Keratinocyte (primary cell): ENCODE data around the gene EEF1A2. TPM values are rescaled to one million over a fixed set of nuclear protein-coding genes. Genes with fewer than 3 reads are reported as not detected.

Source experiments
- DNase-seq: peaks from one replicate; pipeline ENCODE4 v3.0.0-alpha.2; 2011; ENCODE audit warnings: low read depth, missing footprints, low spot score
- FAIRE-seq: peaks from 2 replicates; lab custom pipeline; 2011; peaks lifted over from hg19 to GRCh38; lab: Jason Lieb, UNC
- H2AFZ ChIP-seq: 2 replicates; pipeline ENCODE4 v1.6.0; 2012; ENCODE audit warnings: low read length, control low read depth, inconsistent platforms; ENCODE audit not compliant: control insufficient read depth
- H3K27ac ChIP-seq: 2 replicates; pipeline ENCODE4 v1.5.1; 2011; ENCODE audit warnings: low read length; ENCODE audit not compliant: control insufficient read depth, insufficient read depth
- H3K27me3 ChIP-seq: 3 replicates; pipeline ENCODE4 v1.6.0; 2011; ENCODE audit warnings: low read length; ENCODE audit not compliant: control insufficient read depth, insufficient read depth; ENCODE audit errors: extremely low read depth
- H3K36me3 ChIP-seq, 2 experiments: 2 replicates in 1 of 2; 3 replicates in 1 of 2; pipeline ENCODE4 v1.5.1; 2011; ENCODE audit warnings: low read length in 2 of 2, mild to moderate bottlenecking in 1 of 2; ENCODE audit not compliant: control insufficient read depth in 2 of 2, insufficient read depth in 2 of 2; ENCODE audit errors: extremely low read depth in 1 of 2
- H3K4me1 ChIP-seq: 3 replicates; pipeline ENCODE4 v1.5.1; 2011; ENCODE audit warnings: low read length; ENCODE audit not compliant: control insufficient read depth, insufficient read depth; ENCODE audit errors: extremely low read depth
- H3K4me2 ChIP-seq: 3 replicates; pipeline ENCODE4 v1.6.0; 2011; ENCODE audit warnings: low read depth, low read length; ENCODE audit not compliant: control insufficient read depth, insufficient read depth; ENCODE audit errors: extremely low read depth
- H3K4me3 ChIP-seq, 3 experiments: fragments of 200-600 bp in 1 of 3; sonication (generic) in 1 of 3; 2 replicates in 2 of 3; 3 replicates in 1 of 3; pipeline ENCODE4 v1.5.1; 2011 to 2016; ENCODE audit warnings: low read length in 3 of 3, mild to moderate bottlenecking in 3 of 3, control low read depth in 2 of 3, inconsistent platforms in 1 of 3, low read depth in 1 of 3, mixed read lengths in 1 of 3, mixed run types in 1 of 3, moderate library complexity in 1 of 3; ENCODE audit not compliant: control insufficient read depth in 2 of 3, insufficient read depth in 2 of 3; ENCODE audit errors: extremely low read depth in 1 of 3
- H3K79me2 ChIP-seq: 2 replicates; pipeline ENCODE4 v1.6.0; 2012; ENCODE audit warnings: low read length; ENCODE audit not compliant: control insufficient read depth, insufficient read depth
- H3K9ac ChIP-seq: 3 replicates; pipeline ENCODE4 v1.6.0; 2011; ENCODE audit warnings: low read length; ENCODE audit not compliant: control insufficient read depth, insufficient read depth; ENCODE audit errors: extremely low read depth
- H3K9me1 ChIP-seq: 3 replicates; pipeline ENCODE4 v1.6.0; 2011; ENCODE audit warnings: low read length; ENCODE audit not compliant: control insufficient read depth, insufficient read depth; ENCODE audit errors: extremely low read depth
- H3K9me3 ChIP-seq: 2 replicates; pipeline ENCODE4 v1.5.1; 2012; ENCODE audit warnings: low read depth, low read length; ENCODE audit not compliant: control insufficient read depth
- H4K20me1 ChIP-seq: 3 replicates; pipeline ENCODE4 v1.6.0; 2011; ENCODE audit warnings: low read length; ENCODE audit not compliant: control insufficient read depth, insufficient read depth; ENCODE audit errors: extremely low read depth
- EZH2 ChIP-seq: IDR thresholded peaks from one replicate; pipeline ENCODE4 v1.6.1; 2012; ENCODE audit warnings: inconsistent platforms, mild to moderate bottlenecking, low read length, moderate library complexity
- dilution Hi-C: fragments of 300-500 bp; cut with MboI; formaldehyde crosslinking; loops from one replicate; pipeline ENCODE4 v1.7.0; 2020; ENCODE audit warnings: low sequenced_read_pairs; ENCODE audit not compliant: extremely low pct_ligation_motif_present
- polyA plus RNA-seq, 5 experiments: library from polyadenylated mRNA; depleted of rRNA in 3 of 5; stranded (reverse) in 3 of 5; stranded (forward) in 1 of 5; unstranded in 1 of 5; fragments of >200 nt; gene quantifications; 1 replicate in 1 of 5; 2 replicates in 3 of 5; 3 replicates in 1 of 5; pipeline versions ENCODE4 v1.2.1 to v1.2.3, GENCODE V29; 2011 to 2012; ENCODE audit warnings: missing spikeins in 2 of 5, low read depth in 1 of 5, low replicate concordance in 1 of 5
- TF ChIP-seq, protein P1 (sequence below), 3 experiments: IDR thresholded peaks in 1 of 3; conservative IDR thresholded peaks in 1 of 3; optimal IDR thresholded peaks in 1 of 3; 2 replicates in 2 of 3; 3 replicates in 1 of 3; pipeline versions ENCODE3 to v1.5.1; 2011; ENCODE audit warnings: low read length in 3 of 3, mild to moderate bottlenecking in 3 of 3, moderate library complexity in 2 of 3, control low read depth in 1 of 3, inconsistent platforms in 1 of 3; ENCODE audit not compliant: insufficient read depth in 2 of 3; ENCODE audit errors: extremely low read depth in 1 of 3

The EEF1A2 gene
- polyA plus RNA-seq, 1 donor (not counting 4 experiments of a cell fraction or from before 2014, with no cell fraction given), result 0.12 TPM

DNA sequence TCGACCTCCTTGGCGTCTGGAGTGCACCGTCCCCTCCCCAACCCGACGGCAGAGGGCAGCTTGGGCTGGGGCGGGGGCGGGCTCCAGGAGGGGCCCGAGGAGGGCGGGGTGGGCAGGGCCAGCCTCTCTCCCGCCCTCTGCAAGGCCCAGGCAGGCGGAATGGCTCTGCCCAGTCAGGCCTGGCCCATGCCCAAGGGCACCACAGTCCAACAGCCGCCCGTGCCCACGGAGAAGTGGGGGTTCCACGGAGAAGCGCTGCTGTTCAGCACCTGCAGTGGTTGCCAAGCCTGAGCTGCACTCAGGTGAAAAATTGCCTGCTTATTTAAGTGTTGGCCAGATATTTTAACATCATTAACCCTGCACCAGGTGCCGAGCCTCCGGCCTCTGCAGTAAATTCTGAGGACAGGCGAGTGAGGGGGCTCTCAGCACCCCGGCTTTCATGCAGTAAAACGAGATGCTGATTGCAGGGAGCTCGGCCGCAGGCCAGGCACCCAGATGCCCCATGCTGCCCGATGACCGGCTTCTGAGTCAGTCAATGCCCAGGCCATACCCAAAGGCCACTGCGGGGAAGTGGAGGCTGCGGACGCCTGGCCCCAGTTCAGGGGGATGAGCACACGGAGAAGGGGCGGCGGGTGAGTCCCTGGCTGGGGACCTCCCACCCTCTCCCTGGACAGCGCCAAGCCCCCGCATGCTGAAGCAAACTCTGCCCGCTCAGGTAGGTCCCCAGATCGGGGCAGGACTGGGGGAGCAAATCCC is 49.0 kb upstream of the EEF1A2 start, which contains the start of gene SRMS:
Gene SRMS, minus strand, starts transcription at position 25 of the 756 bp plus-strand sequence. CDS start 286 bp downstream, outside the sequence.
- DNase-seq (no peak), FAIRE-seq (no peak)
- H3K36me3 ChIP-seq, result no peaks in the 10 kb centered on the region
- H2AFZ ChIP-seq, result no peak within 1 kb of the TSS
- no peak within 1 kb of the TSS for H3K27ac ChIP-seq
- H3K4me3 ChIP-seq, result peak within 1 kb of the TSS in 1 of 3 experiments; percentile 3
- H3K9ac ChIP-seq, result no peak within 1 kb of the TSS
- H3K4me1 ChIP-seq, result peaks cover 37% of the 10 kb centered on the region
- no peak within 1 kb of the TSS for H3K4me2 ChIP-seq
- no peaks in the 10 kb centered on the region for H3K79me2 ChIP-seq
- peaks cover 3% of the 10 kb centered on the region for H3K27me3 ChIP-seq
- no peaks in the 10 kb centered on the region for H3K9me3 ChIP-seq
- H4K20me1 ChIP-seq, result no peaks in the 10 kb centered on the region
- no peak for TF ChIP-seq EZH2
- TF ChIP-seq, protein P1, sequence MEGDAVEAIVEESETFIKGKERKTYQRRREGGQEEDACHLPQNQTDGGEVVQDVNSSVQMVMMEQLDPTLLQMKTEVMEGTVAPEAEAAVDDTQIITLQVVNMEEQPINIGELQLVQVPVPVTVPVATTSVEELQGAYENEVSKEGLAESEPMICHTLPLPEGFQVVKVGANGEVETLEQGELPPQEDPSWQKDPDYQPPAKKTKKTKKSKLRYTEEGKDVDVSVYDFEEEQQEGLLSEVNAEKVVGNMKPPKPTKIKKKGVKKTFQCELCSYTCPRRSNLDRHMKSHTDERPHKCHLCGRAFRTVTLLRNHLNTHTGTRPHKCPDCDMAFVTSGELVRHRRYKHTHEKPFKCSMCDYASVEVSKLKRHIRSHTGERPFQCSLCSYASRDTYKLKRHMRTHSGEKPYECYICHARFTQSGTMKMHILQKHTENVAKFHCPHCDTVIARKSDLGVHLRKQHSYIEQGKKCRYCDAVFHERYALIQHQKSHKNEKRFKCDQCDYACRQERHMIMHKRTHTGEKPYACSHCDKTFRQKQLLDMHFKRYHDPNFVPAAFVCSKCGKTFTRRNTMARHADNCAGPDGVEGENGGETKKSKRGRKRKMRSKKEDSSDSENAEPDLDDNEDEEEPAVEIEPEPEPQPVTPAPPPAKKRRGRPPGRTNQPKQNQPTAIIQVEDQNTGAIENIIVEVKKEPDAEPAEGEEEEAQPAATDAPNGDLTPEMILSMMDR (optimal IDR thresholded peaks at IDR 0.05 in 1 of 3, IDR thresholded peaks at IDR 0.05 in 1 of 3, conservative IDR thresholded peaks at IDR 0.05 in 1 of 3; ENCODE audit: extremely low read depth in 1 of 3, insufficient read depth in 2 of 3, low read length in 3 of 3), result no peak
- H3K9me1 ChIP-seq, result no peaks in the 10 kb centered on the region
- dilution Hi-C loops, result no loop called here

DNA sequence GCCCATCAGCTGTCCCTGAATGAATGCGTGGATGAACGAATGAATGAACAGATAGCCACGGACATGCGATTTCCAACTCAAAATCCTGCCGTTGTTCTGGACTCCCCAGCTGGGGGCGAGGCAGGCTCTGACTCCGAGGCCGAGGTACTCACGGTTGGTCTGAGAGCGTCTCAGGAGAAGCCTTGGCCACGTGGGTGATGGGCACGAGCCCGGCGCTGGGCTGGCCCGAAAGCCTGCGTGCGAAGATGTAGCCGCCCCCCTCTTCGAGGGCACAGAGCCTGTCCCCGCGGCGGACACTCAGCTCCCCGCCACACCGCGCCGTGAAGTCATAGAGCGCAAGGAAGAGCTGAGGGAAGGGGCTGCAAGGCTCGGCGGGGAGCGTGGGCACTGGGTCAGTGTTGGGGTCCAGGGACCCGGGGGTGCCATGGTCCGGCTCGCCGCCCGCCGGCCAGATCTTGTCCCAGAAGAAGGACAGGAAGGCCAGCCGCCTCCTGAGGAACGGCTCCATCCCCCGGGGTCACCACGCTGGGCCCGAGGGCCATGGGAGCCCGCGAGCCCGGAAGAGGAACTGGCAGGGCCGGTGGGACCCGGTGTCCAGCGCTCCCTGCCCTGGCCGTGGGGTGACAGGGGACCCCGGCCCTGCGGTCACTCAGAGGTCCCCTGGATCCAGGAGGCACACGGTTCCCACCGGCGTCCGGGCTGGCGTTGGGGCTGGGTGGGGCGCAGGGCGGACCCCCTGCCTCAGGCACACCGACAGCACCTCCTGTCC is 48.3 kb upstream of the EEF1A2 start:
- no peaks in the 10 kb centered on the region for H3K36me3 ChIP-seq
- no peak for DNase-seq
- no peak overlapping the region for H3K9ac ChIP-seq
- TF ChIP-seq, protein P1 (optimal IDR thresholded peaks at IDR 0.05 in 1 of 3, IDR thresholded peaks at IDR 0.05 in 1 of 3, conservative IDR thresholded peaks at IDR 0.05 in 1 of 3; ENCODE audit: extremely low read depth in 1 of 3, insufficient read depth in 2 of 3, low read length in 3 of 3), result no peak
- TF ChIP-seq EZH2, result no peak
- no peaks in the 10 kb centered on the region for H3K9me1 ChIP-seq
- H2AFZ ChIP-seq, result no peak overlapping the region
- H3K9me3 ChIP-seq, result no peaks in the 10 kb centered on the region
- H3K4me3 ChIP-seq, result peak overlapping the region in 1 of 3 experiments; percentile 3
- no peaks in the 10 kb centered on the region for H3K79me2 ChIP-seq
- H3K27ac ChIP-seq, result no peak overlapping the region
- H3K4me2 ChIP-seq, result no peak overlapping the region
- H3K4me1 ChIP-seq, result peaks cover 36% of the 10 kb centered on the region
- no peak for FAIRE-seq
- peaks cover 3% of the 10 kb centered on the region for H3K27me3 ChIP-seq
- no peaks in the 10 kb centered on the region for H4K20me1 ChIP-seq
- dilution Hi-C loops, result no loop called here
